ENCODE measurements around the gene LIAS.

GRCh38 chr4:39450618-39451017 lies 8.2 kb upstream of the LIAS start:
- TF ChIP-seq POLR2A (IDR thresholded peaks at IDR 0.05), result no peak
- no peak for TF ChIP-seq CTCF (IDR thresholded peaks at IDR 0.05)
